ENCODE measurements around the gene KCNAB1. TPM values are rescaled to one million over a fixed set of nuclear protein-coding genes. Genes with fewer than 3 reads are reported as not detected.

The KCNAB1 gene
- total RNA-seq, 1 experiment from 2014 or later, result not detected

DNA sequence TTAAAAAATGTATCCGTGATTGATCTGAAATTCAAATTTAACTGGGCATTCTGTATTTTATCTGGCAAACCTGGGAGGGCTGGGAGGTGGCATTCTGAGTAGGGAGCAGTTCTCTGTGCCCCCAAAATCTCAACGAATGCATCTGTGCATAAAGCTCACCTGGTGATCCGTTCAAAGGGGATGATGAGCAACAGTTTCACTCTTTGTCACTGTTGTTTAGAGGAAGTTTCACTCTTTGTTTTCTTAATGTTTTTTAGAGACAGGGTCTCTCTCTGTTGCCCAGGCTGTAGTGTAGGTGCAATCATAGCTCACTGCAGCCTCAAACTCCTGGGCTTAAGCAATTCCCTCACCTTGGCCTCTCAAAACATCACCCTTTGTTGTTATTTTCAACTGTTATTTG, 247.8 kb downstream of the KCNAB1 start:
- ChIA-PET CTCF (no interaction called here), RAD21 (ENCODE audit: low non-redundant PET in 1 of 2, low total read pairs in 2 of 2, uncharacterized antibody in 2 of 2, unreplicated experiment in 2 of 2) (no interaction called here), POLR2A (no interaction called here)
- H3K79me2 ChIP-seq (ENCODE audit: insufficient read depth, low read length), result no peaks in the 10 kb centered on the region
- no peaks in the 10 kb centered on the region for H3K9me3 ChIP-seq (ENCODE audit: control insufficient read depth in 1 of 2, insufficient read depth in 1 of 2, low read depth in 1 of 2, low read length in 2 of 2)
- no peak for DNase-seq (ENCODE audit: low read depth, low spot score)
- no peak for ATAC-seq
- no peak overlapping the region for H3K9ac ChIP-seq (ENCODE audit: low read length)
- no TSS peak for BruUV-seq (replicated peaks)
- no peaks in the 10 kb centered on the region for H4K20me1 ChIP-seq (ENCODE audit: insufficient read depth)
- H3K9me2 ChIP-seq (ENCODE audit: insufficient read depth), result no peaks in the 10 kb centered on the region
- TF ChIP-seq POLR2A (IDR thresholded peaks at IDR 0.05; ENCODE audit: borderline replicate concordance, extremely low read depth, insufficient read depth, insufficient read length), result no peak
- TF ChIP-seq SRF (IDR thresholded peaks at IDR 0.05; ENCODE audit: low read depth), result no peak
- TF ChIP-seq, protein P1, sequence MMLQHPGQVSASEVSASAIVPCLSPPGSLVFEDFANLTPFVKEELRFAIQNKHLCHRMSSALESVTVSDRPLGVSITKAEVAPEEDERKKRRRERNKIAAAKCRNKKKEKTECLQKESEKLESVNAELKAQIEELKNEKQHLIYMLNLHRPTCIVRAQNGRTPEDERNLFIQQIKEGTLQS (IDR thresholded peaks at IDR 0.05), result no peak
- no peak for TF ChIP-seq ZNF274 (IDR thresholded peaks at IDR 0.05; ENCODE audit: low read depth, low read length)
- TF ChIP-seq ELF1 (IDR thresholded peaks at IDR 0.05; ENCODE audit: borderline replicate concordance, low read depth), result no peak
- no peak for TF ChIP-seq CBX3 (IDR thresholded peaks at IDR 0.05; ENCODE audit: low read depth)
- TF ChIP-seq, protein P2, sequence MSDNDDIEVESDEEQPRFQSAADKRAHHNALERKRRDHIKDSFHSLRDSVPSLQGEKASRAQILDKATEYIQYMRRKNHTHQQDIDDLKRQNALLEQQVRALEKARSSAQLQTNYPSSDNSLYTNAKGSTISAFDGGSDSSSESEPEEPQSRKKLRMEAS (IDR thresholded peaks at IDR 0.05), result no peak
- TF ChIP-seq, protein P3, sequence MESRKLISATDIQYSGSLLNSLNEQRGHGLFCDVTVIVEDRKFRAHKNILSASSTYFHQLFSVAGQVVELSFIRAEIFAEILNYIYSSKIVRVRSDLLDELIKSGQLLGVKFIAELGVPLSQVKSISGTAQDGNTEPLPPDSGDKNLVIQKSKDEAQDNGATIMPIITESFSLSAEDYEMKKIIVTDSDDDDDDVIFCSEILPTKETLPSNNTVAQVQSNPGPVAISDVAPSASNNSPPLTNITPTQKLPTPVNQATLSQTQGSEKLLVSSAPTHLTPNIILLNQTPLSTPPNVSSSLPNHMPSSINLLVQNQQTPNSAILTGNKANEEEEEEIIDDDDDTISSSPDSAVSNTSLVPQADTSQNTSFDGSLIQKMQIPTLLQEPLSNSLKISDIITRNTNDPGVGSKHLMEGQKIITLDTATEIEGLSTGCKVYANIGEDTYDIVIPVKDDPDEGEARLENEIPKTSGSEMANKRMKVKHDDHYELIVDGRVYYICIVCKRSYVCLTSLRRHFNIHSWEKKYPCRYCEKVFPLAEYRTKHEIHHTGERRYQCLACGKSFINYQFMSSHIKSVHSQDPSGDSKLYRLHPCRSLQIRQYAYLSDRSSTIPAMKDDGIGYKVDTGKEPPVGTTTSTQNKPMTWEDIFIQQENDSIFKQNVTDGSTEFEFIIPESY (IDR thresholded peaks at IDR 0.05; ENCODE audit: extremely low read depth, insufficient replicate concordance, low read length), result no peak
- TF ChIP-seq SIN3A (IDR thresholded peaks at IDR 0.05; ENCODE audit: low read depth), result no peak
- TF ChIP-seq EZH2 (IDR thresholded peaks at IDR 0.05), result no peak
- TF ChIP-seq YY1 (IDR thresholded peaks at IDR 0.05; ENCODE audit: extremely low read depth, insufficient replicate concordance, low read depth, low read length), result no peak
- no peak for TF ChIP-seq RAD21 (IDR thresholded peaks at IDR 0.05; ENCODE audit: low read depth)
- TF ChIP-seq EGR1 (IDR thresholded peaks at IDR 0.05; ENCODE audit: low read depth), result no peak
- no peak for TF ChIP-seq JUND (IDR thresholded peaks at IDR 0.05)
- H3K4me1 ChIP-seq (ENCODE audit: control insufficient read depth in 1 of 2, insufficient read depth in 2 of 2, low read length in 2 of 2), result no peaks in the 10 kb centered on the region
- H3K27ac ChIP-seq (ENCODE audit: low read depth, low read length), result no peak overlapping the region
- no peak overlapping the region for H3K4me3 ChIP-seq (replicated peaks in 1 of 2; ENCODE audit: low read depth in 1 of 2, low read length in 2 of 2)
- intact Hi-C loops (cut with micrococcal nuclease), result no loop called here
- H3K4me2 ChIP-seq (ENCODE audit: low read length), result no peak overlapping the region
- no peak overlapping the region for H2AFZ ChIP-seq (ENCODE audit: low read depth, low read length, poor library complexity, severe bottlenecking)
- H3K27me3 ChIP-seq (ENCODE audit: insufficient read depth, low read length), result no peaks in the 10 kb centered on the region
- H3K36me3 ChIP-seq (ENCODE audit: control insufficient read depth in 1 of 2, insufficient read depth in 2 of 2, low read length in 2 of 2), result no peaks in the 10 kb centered on the region

All from HCT116 (cell line).